ENCODE data around the gene XIRP2. TPM values are rescaled to one million over a fixed set of nuclear protein-coding genes. Genes with fewer than 3 reads are reported as not detected.

Gene XIRP2
- total RNA-seq, 2 donors from 2014 or later, result not detected

DNA sequence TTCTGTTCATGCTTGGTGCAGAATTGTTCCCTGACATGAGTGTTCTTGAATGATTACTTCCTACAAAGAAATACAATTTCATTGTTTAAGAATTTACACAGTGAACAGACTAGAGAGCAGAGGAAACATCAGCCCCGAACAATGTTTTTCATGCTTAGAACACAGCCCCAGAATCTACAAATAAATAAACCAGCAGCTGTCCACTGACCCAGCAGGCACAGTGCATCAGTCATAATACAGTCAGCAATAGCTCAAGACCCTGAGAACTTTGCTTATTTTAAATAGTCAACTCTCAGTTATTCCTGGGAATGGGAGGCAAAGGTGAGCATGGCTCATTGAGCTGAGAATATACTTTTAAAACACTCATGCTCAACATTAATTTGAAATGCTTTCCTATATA is 38.4 kb downstream of the XIRP2 start:
- TF ChIP-seq, protein P1, sequence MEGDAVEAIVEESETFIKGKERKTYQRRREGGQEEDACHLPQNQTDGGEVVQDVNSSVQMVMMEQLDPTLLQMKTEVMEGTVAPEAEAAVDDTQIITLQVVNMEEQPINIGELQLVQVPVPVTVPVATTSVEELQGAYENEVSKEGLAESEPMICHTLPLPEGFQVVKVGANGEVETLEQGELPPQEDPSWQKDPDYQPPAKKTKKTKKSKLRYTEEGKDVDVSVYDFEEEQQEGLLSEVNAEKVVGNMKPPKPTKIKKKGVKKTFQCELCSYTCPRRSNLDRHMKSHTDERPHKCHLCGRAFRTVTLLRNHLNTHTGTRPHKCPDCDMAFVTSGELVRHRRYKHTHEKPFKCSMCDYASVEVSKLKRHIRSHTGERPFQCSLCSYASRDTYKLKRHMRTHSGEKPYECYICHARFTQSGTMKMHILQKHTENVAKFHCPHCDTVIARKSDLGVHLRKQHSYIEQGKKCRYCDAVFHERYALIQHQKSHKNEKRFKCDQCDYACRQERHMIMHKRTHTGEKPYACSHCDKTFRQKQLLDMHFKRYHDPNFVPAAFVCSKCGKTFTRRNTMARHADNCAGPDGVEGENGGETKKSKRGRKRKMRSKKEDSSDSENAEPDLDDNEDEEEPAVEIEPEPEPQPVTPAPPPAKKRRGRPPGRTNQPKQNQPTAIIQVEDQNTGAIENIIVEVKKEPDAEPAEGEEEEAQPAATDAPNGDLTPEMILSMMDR (IDR thresholded peaks at IDR 0.05), result no peak
- Histone ChIP-seq H3K36me3 (no peaks in the 10 kb centered on the region), H3K27ac (no peak overlapping the region), H3K9me3 (no peaks in the 10 kb centered on the region), H3K4me1 (ENCODE audit: control insufficient read depth in 1 of 2, low read depth in 2 of 2) (no peaks in the 10 kb centered on the region), H3K4me3 (no peak overlapping the region), H3K27me3 (replicated peaks; ENCODE audit: insufficient read depth) (no peaks in the 10 kb centered on the region)
- DNase-seq (ENCODE audit: low spot score) (no peak), ATAC-seq (ENCODE audit: insufficient number of reproducible peaks, low FRiP score, low read depth) (no peak)

DNA sequence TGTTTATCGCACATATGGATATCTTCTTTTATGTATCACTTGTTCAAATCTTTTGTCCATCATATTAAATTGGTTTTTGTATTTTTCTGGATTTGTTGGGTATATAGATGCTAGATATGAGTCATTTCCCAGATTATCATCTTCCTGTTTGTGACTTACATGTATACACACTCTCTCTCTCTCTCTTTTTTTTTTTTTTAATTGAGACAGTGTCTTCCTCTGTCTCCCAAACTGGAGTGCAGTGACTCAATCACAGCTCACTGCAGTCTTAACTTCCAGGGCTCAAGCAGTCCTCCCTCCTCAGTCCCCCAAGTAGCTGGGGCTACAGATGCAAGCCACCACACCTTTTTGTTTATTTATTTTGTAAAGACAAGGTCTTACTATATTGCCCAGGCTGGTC is 43.8 kb downstream of the XIRP2 start:
- no peak overlapping the region for H3K27ac ChIP-seq
- H3K4me3 ChIP-seq, result no peak overlapping the region
- H3K9me3 ChIP-seq, result no peaks in the 10 kb centered on the region
- no peaks in the 10 kb centered on the region for H3K27me3 ChIP-seq (replicated peaks; ENCODE audit: insufficient read depth)
- DNase-seq (ENCODE audit: low spot score) (no peak), ATAC-seq (ENCODE audit: insufficient number of reproducible peaks, low FRiP score, low read depth) (no peak)
- TF ChIP-seq, protein P1 (IDR thresholded peaks at IDR 0.05), result no peak
- no peaks in the 10 kb centered on the region for H3K36me3 ChIP-seq
- no peaks in the 10 kb centered on the region for H3K4me1 ChIP-seq (ENCODE audit: control insufficient read depth in 1 of 2, low read depth in 2 of 2)

- no peak overlapping the region for H3K4me3 ChIP-seq
- ATAC-seq (ENCODE audit: insufficient number of reproducible peaks, low FRiP score, low read depth) (no peak), DNase-seq (ENCODE audit: low spot score) (no peak)
- H3K27me3 ChIP-seq (replicated peaks; ENCODE audit: insufficient read depth), result no peaks in the 10 kb centered on the region
- no peaks in the 10 kb centered on the region for H3K36me3 ChIP-seq
- H3K27ac ChIP-seq, result no peak overlapping the region
- no peaks in the 10 kb centered on the region for H3K9me3 ChIP-seq
- no peaks in the 10 kb centered on the region for H3K4me1 ChIP-seq (ENCODE audit: control insufficient read depth in 1 of 2, low read depth in 2 of 2)
- TF ChIP-seq, protein P1 (IDR thresholded peaks at IDR 0.05), result no peak
These were observed 46.5 kb downstream of the XIRP2 start for GRCh38 chr2:166934817-166935216.

DNA sequence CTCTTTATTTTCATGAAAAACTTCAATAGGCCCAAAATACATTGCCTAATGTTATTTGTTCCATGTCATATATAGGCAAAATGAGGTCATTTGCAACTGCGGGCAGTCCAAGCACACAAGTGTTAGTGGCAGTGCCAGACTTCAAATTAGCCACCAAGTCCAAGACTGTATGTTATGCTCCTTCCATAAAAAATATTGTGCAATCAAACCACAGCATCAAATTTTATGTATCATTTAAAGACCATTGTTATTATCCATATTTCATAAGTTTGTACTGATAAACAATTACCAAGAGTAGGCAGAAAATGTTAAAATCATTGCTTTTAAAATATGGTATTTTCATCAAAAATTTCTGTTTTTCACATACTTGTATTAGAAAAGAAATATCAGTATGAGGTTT is 54.1 kb downstream of the XIRP2 start:
- H3K36me3 ChIP-seq, result no peaks in the 10 kb centered on the region
- TF ChIP-seq, protein P1 (IDR thresholded peaks at IDR 0.05), result no peak
- ATAC-seq (ENCODE audit: insufficient number of reproducible peaks, low FRiP score, low read depth) (no peak), DNase-seq (ENCODE audit: low spot score) (no peak)
- no peaks in the 10 kb centered on the region for H3K27me3 ChIP-seq (replicated peaks; ENCODE audit: insufficient read depth)
- H3K4me1 ChIP-seq (ENCODE audit: control insufficient read depth in 1 of 2, low read depth in 2 of 2), result peaks cover 0 to 15% of the 10 kb centered on the region in 2 donors
- no peak overlapping the region for H3K4me3 ChIP-seq
- no peaks in the 10 kb centered on the region for H3K9me3 ChIP-seq
- no peak overlapping the region for H3K27ac ChIP-seq

- TF ChIP-seq, protein P1 (IDR thresholded peaks at IDR 0.05), result no peak
- Histone ChIP-seq H3K36me3 (no peaks in the 10 kb centered on the region), H3K27ac (no peak overlapping the region), H3K4me1 (ENCODE audit: control insufficient read depth in 1 of 2, low read depth in 2 of 2) (peaks cover 0 to 15% of the 10 kb centered on the region in 2 donors), H3K4me3 (no peak overlapping the region), H3K27me3 (replicated peaks; ENCODE audit: insufficient read depth) (no peaks in the 10 kb centered on the region), H3K9me3 (no peaks in the 10 kb centered on the region)
- no peak for ATAC-seq (ENCODE audit: insufficient number of reproducible peaks, low FRiP score, low read depth)
- DNase-seq (ENCODE audit: low spot score), result no peak
These were observed 56.6 kb downstream of the XIRP2 start for GRCh38 chr2:166944909-166945308.

Measured in thoracic aorta (tissue), 2 donors.